IMR-90 (cell line): Measurements from ENCODE around the gene TENT5C.

Experiments
- BHLHE40 ChIP-seq: fragments of 150-350 bp; IDR thresholded peaks from 2 replicates; pipeline ENCODE4 v1.6.1; 2016; ENCODE audit warnings: mild to moderate bottlenecking, low read depth, low read length
- CEBPB ChIP-seq: IDR thresholded peaks from 2 replicates; pipeline ENCODE4 v1.6.1; 2012; ENCODE audit warnings: low read depth, low read length, improper control_type of control experiment
- CHD1 ChIP-seq: IDR thresholded peaks from 2 replicates; pipeline ENCODE4 v1.6.1; 2012; ENCODE audit warnings: low read depth, low read length, improper control_type of control experiment
- CTCF ChIP-seq: conservative IDR thresholded peaks from 2 replicates; pipeline ENCODE4 v1.5.1; 2012; ENCODE audit warnings: mild to moderate bottlenecking, low read depth, low read length, improper control_type of control experiment
- MAFK ChIP-seq: IDR thresholded peaks from 2 replicates; pipeline ENCODE4 v1.6.1; 2012; ENCODE audit warnings: low read depth, low read length, improper control_type of control experiment
- MXI1 ChIP-seq: IDR thresholded peaks from 2 replicates; pipeline ENCODE4 v1.6.1; 2012; ENCODE audit warnings: low read depth, mild to moderate bottlenecking, low read length, moderate library complexity, borderline replicate concordance
- NFE2L2 ChIP-seq: fragments of 150-350 bp; IDR thresholded peaks from 2 replicates; pipeline ENCODE4 v1.6.1; 2016; ENCODE audit warnings: low read depth, mild to moderate bottlenecking, low read length
- POLR2A ChIP-seq: IDR thresholded peaks from 2 replicates; pipeline ENCODE4 v1.6.1; 2012; ENCODE audit warnings: mild to moderate bottlenecking, low read depth, low read length
- RAD21 ChIP-seq: IDR thresholded peaks from 2 replicates; pipeline ENCODE4 v1.6.1; 2012; ENCODE audit warnings: low read length, improper control_type of control experiment
- RCOR1 ChIP-seq: IDR thresholded peaks from 2 replicates; pipeline ENCODE4 v1.6.1; 2012; ENCODE audit warnings: mild to moderate bottlenecking, low read length, improper control_type of control experiment; ENCODE audit not compliant: insufficient replicate concordance
- SMC3 ChIP-seq: fragments of 150-350 bp; IDR thresholded peaks from 2 replicates; pipeline ENCODE4 v1.6.1; 2016; ENCODE audit warnings: low read depth, mild to moderate bottlenecking, antibody characterized with exemption, low read length, moderate library complexity
- USF2 ChIP-seq: fragments of 150-350 bp; IDR thresholded peaks from 2 replicates; pipeline ENCODE4 v1.6.1; 2017; ENCODE audit warnings: mild to moderate bottlenecking, antibody characterized with exemption, low read length, low read depth

GRCh38 chr1:117571496-117571895, 34.4 kb upstream of the TENT5C start:
- TF ChIP-seq CTCF (no peak), MXI1 (no peak), USF2 (no peak), RCOR1 (no peak), POLR2A (no peak), RAD21 (no peak), CEBPB (no peak), SMC3 (no peak), BHLHE40 (no peak), MAFK (no peak), NFE2L2 (no peak), CHD1 (no peak)
